PC-9 (cell line): ENCODE results near the gene LAMB2.

Experiments used
- CTCF ChIP-seq: fragments of 200-600 bp; sonication (generic); conservative IDR thresholded peaks from 2 replicates; pipeline ENCODE4 v1.6.1; 2017; ENCODE audit warnings: mixed run types, antibody characterized with exemption, mild to moderate bottlenecking, moderate library complexity
- EZH2 ChIP-seq: fragments of 200-600 bp; sonication (generic); IDR thresholded peaks from 2 replicates; pipeline ENCODE4 v1.8.0; 2017; ENCODE audit warnings: antibody characterized with exemption, low read depth

- TF ChIP-seq CTCF (peak; percentile 47; the same call in 1 of the 2 replicates), EZH2 (no peak)
Observed at GRCh38 chr3:49093853-49094767, 38.7 kb downstream of the LAMB2 start, which contains the start of gene QRICH1.
